Tibial nerve (tissue), 4 donors: ENCODE measurements around the gene TMEM129. TPM values are rescaled to one million over a fixed set of nuclear protein-coding genes. Genes with fewer than 3 reads are reported as not detected.
A peak's percentile ranks its signal among the peaks of the same experiment; 100 is the strongest.

ENCODE experiments used
- DNase-seq, 2 donors: peaks; one replicate each; pipeline ENCODE4 v3.0.0-alpha.2; 2019; ENCODE audit warnings: low spot score in 2 of 2
- H3K27ac ChIP-seq, 4 donors: fragments of 200-600 bp; sonication (generic) in 3 of 4; one replicate each; pipeline ENCODE4 v1.5.1; 2017 to 2019; ENCODE audit warnings: mild to moderate bottlenecking in 1 of 4
- H3K27me3 ChIP-seq, 2 donors: fragments of 200-600 bp; sonication (generic) in 1 of 2; one replicate each; pipeline versions ENCODE4 v1.5.1 to v1.6.0; 2017 to 2019
- H3K36me3 ChIP-seq, 3 donors: fragments of 200-600 bp; sonication (generic); one replicate each; pipeline ENCODE4 v1.5.1; 2018 to 2019
- H3K4me1 ChIP-seq, 4 donors: fragments of 200-600 bp; sonication (generic) in 3 of 4; one replicate each; pipeline ENCODE4 v1.5.1; 2017 to 2019
- H3K4me3 ChIP-seq, 4 donors: fragments of 200-600 bp; sonication (generic) in 3 of 4; one replicate each; pipeline ENCODE4 v1.5.1; 2017 to 2019; ENCODE audit warnings: mild to moderate bottlenecking in 1 of 4, moderate library complexity in 1 of 4
- H3K9me3 ChIP-seq, 4 donors: fragments of 200-600 bp; sonication (generic) in 3 of 4; one replicate each; pipeline ENCODE4 v1.5.1; 2017 to 2019
- EP300 ChIP-seq, 2 donors: sonication (generic); formaldehyde crosslinking; IDR thresholded peaks; one replicate each; pipeline ENCODE4 v1.6.1; 2017; ENCODE audit warnings: antibody characterized with exemption in 2 of 2, mild to moderate bottlenecking in 1 of 2
- POLR2A ChIP-seq, 2 donors: fragments of 450-650 bp; IDR thresholded peaks; one replicate each; pipeline ENCODE4 v1.6.1; 2017; ENCODE audit warnings: antibody characterized with exemption in 2 of 2, mild to moderate bottlenecking in 2 of 2, moderate library complexity in 2 of 2
- WGBS, 2 donors: methylation state at CpG; one replicate each; pipeline ENCODE4 v1.1.5; 2018; 5-methylcytosine and 5-hydroxymethylcytosine counted together
- total RNA-seq, 4 donors: library from RNA; depleted of rRNA; stranded (reverse); fragments of >200 nt; gene quantifications; one replicate each; pipeline ENCODE4 v1.1.0, GENCODE V29; 2016
- TF ChIP-seq, protein P1 (sequence below), 5 experiments: fragments of 200-600 bp in 3 of 5; fragments of 450-650 bp in 2 of 5; sonication (generic) in 3 of 5; IDR thresholded peaks; one replicate each; pipeline ENCODE4 v1.5.1; 2016 to 2019; ENCODE audit warnings: antibody characterized with exemption in 5 of 5, mild to moderate bottlenecking in 3 of 5, moderate library complexity in 2 of 5

The TMEM129 gene
- total RNA-seq, 4 donors from 2014 or later: 60.1 to 88.5 (median 82.2) TPM

DNA sequence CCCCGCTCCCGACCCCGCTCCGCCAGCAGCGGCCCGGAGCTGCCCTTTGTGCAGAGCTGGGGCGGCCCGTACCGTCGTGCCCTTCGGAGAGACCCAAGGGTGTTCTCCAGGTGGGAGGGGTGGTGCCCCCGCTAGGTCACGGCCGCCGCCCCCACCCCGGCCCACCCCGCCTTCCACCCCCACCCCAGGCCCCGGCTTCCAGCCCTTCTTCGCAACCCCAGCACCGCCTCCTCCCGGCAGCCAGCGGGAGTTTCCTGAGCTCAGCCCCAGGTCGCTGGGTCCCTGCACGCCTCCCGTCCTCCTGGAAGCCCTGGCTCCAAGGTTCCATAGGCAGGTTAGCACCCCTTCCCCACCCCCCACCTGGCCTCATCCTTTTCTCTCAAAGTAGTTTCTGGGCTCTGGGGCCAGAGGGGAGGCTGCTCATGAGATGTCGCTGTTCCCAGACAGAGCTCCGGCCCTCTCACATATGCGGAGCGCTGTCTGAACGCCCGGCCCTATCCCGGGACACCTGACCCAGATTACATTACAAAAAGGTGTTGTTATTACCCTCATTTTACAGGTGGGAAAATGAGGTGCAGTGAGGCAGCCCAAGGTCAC lies 46.7 kb upstream of the TMEM129 start:
- TF ChIP-seq EP300 (IDR thresholded peaks at IDR 0.05) (no peak), POLR2A (IDR thresholded peaks at IDR 0.05) (no peak)
- TF ChIP-seq, protein P1, sequence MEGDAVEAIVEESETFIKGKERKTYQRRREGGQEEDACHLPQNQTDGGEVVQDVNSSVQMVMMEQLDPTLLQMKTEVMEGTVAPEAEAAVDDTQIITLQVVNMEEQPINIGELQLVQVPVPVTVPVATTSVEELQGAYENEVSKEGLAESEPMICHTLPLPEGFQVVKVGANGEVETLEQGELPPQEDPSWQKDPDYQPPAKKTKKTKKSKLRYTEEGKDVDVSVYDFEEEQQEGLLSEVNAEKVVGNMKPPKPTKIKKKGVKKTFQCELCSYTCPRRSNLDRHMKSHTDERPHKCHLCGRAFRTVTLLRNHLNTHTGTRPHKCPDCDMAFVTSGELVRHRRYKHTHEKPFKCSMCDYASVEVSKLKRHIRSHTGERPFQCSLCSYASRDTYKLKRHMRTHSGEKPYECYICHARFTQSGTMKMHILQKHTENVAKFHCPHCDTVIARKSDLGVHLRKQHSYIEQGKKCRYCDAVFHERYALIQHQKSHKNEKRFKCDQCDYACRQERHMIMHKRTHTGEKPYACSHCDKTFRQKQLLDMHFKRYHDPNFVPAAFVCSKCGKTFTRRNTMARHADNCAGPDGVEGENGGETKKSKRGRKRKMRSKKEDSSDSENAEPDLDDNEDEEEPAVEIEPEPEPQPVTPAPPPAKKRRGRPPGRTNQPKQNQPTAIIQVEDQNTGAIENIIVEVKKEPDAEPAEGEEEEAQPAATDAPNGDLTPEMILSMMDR (IDR thresholded peaks at IDR 0.05): no peak
- peaks cover 0 to 91% of the 10 kb centered on the region in 2 donors for H3K27me3 ChIP-seq
- peak overlapping the region in 3 of 4 donors; percentile 22 to 53 (median 23) for H3K4me3 ChIP-seq
- peaks cover 0 to 33% (median 20%) of the 10 kb centered on the region in 4 donors for H3K4me1 ChIP-seq
- DNase-seq: no peak
- 36 to 43% methylated on average over 15 to 16 of the region's 32 CpGs for WGBS, 2 donors
- no peaks in the 10 kb centered on the region for H3K36me3 ChIP-seq
- H3K9me3 ChIP-seq: no peaks in the 10 kb centered on the region
- no peak overlapping the region for H3K27ac ChIP-seq

DNA sequence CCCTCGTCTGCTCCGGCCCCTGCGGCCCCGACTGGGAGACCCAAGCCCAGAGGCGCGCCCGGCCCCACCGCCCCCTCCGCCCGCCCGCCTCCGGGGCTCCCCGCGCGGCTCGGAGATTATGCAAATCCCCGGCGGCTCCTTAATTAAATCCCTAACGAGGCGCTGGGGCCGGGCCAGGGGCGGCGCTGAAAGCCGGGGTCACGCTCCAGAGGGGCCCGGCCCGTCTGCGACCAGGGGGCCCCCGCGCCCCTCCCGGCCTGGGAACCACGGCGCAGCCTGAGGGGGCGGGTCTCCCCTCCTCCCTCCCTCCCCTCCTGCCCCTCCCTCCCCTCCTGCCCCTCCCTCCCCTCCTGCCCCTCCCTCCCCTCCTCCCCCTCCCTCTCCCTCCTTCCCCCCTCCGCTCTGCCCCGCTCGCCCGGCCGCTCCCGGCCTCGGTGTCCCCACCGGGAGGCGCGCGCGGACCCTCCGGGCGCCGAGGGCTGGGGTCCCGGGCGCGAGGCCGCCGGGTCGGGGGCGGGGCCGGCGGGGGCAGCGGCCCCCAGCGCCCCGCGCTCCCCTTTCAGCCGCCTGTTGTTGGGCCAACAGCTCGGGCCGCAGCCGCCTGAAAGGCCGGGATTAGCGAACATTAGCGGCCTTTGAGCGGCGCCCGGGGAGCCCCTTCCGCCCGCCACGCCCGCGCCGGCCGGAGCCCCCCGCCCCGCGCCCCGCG lies 46.1 kb upstream of the TMEM129 start:
- WGBS, 2 donors: 1 to 3% methylated on average over 30 to 32 of the region's 84 CpGs
- Histone ChIP-seq H3K27me3 (peaks cover 0 to 91% of the 10 kb centered on the region in 2 donors), H3K4me3 (peak overlapping the region; percentile 22 to 53 (median 32)), H3K9me3 (no peaks in the 10 kb centered on the region), H3K4me1 (peaks cover 0 to 33% (median 21%) of the 10 kb centered on the region in 4 donors), H3K27ac (no peak overlapping the region), H3K36me3 (no peaks in the 10 kb centered on the region)
- DNase-seq: no peak
- TF ChIP-seq, protein P1 (IDR thresholded peaks at IDR 0.05): no peak
- TF ChIP-seq EP300 (IDR thresholded peaks at IDR 0.05) (no peak), POLR2A (IDR thresholded peaks at IDR 0.05) (no peak)

DNA sequence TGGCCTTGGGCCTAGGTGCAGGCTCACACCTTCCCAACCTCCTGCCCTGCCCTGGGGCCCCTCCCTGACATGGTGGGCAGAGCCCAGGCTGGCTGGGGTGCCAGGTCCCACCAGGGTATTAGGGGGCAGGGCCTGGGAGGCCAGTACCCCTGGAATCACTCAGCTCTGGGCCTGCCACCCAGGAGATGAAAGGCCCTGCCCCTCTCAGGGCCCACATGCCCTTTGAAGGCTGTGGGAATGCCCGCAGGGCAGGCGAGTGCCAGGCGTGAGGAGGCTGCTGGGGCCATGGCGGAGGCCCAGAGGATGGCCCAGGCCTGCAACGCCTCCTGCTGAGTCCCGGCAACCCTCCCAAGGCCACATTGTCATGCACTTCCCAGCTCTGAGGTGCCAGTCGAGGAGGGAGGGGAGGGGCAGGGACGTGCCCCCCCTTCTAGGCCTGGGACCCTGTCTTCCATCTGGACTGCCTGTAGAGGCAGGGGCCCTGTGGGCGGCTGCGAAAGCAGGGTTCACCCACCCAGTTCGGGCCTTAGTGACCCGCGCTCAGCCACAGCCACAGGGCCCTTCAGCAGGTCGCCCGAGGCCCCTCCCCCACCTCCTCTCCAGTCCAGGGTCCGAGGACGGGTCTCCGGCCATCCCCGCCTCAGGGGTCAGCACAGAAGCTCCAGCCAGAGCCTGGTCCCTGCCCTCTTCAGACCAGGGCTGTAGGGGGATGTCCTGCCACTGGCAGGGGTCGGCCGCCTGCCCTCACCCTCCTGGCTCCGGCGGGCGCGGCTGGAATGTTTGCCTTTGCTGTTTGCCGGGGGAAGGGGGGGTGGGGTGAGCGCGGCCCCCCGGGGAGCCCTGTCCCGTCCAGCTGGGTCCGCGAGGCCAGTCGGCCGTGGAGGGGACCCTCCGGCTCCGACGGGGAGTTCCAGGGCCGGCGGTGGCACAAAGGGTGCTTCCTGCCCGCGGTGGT lies 45.3 kb upstream of the TMEM129 start:
- Histone ChIP-seq H3K9me3 (no peaks in the 10 kb centered on the region), H3K36me3 (no peaks in the 10 kb centered on the region), H3K4me3 (peak overlapping the region; percentile 22 to 53 (median 32)), H3K27ac (no peak overlapping the region), H3K27me3 (peaks cover 0 to 87% of the 10 kb centered on the region in 2 donors), H3K4me1 (peaks cover 0 to 33% (median 21%) of the 10 kb centered on the region in 4 donors)
- TF ChIP-seq EP300 (IDR thresholded peaks at IDR 0.05) (no peak), POLR2A (IDR thresholded peaks at IDR 0.05) (no peak)
- TF ChIP-seq, protein P1 (IDR thresholded peaks at IDR 0.05): no peak
- no peak for DNase-seq
- 63 to 72% methylated on average over 13 to 15 of the region's 41 CpGs for WGBS, 2 donors

DNA sequence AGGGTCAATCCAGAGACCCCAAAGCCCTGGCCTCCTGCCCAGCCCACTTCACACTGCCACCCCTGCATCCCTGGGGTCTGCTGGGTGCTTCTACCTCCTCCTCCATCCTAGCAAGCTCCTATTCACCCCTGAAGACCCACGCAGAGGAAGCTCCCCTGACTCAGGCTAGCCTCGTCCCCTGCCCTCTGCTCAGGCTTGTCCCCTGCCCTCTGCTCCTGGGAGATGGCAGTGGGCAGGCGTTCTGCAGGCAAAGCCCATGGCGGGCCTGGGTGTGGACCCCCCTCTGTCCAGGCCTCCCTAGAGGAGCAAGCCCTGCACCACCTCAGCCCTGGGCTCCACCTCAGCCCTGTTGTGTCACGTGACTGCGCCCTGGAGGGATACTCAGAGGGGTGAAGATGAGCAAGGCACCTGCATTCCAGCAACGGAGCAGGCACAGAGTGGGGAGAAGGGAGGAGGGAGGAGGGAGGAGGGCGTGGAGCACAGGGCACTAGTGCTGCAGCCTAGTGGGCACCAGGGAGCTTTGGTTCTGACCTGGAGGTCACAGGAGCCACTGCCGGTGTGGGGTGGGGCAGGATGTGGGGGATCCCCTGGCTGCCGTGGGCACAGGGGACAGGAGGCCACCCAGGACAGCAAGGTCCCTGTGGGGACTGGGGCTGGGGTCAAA lies 44.4 kb upstream of the TMEM129 start:
- Histone ChIP-seq H3K9me3 (no peaks in the 10 kb centered on the region), H3K27me3 (peaks cover 0 to 79% of the 10 kb centered on the region in 2 donors), H3K4me3 (no peak overlapping the region), H3K27ac (no peak overlapping the region), H3K36me3 (no peaks in the 10 kb centered on the region), H3K4me1 (peaks cover 0 to 39% (median 23%) of the 10 kb centered on the region in 4 donors)
- 83 to 86% methylated on average over 10 of the region's 10 CpGs for WGBS, 2 donors
- DNase-seq: no peak
- TF ChIP-seq, protein P1 (IDR thresholded peaks at IDR 0.05): no peak
- TF ChIP-seq EP300 (IDR thresholded peaks at IDR 0.05) (no peak), POLR2A (IDR thresholded peaks at IDR 0.05) (no peak)
